Amygdala (tissue), 56 donors: ENCODE data around the gene TCERG1L.

Source experiments
- DNase-seq, 56 donors: peaks; one replicate each; lab custom pipeline; 2025; lab: John Stamatoyannopoulos, UW

The TCERG1L gene

GRCh38 chr10:131213741-131214505 is 97.6 kb downstream of the TCERG1L start:
- no peak for DNase-seq

- no peak for DNase-seq
Measured at GRCh38 chr10:131212763-131213325, 98.7 kb downstream of the TCERG1L start.

GRCh38 chr10:131211965-131212619 is 99.4 kb downstream of the TCERG1L start:
- no peak for DNase-seq

GRCh38 chr10:131211559-131211958 is 100.0 kb downstream of the TCERG1L start:
- no peak for DNase-seq

- DNase-seq, result no peak
Measured at GRCh38 chr10:131211146-131211545, 100.4 kb downstream of the TCERG1L start.

GRCh38 chr10:131210181-131210580 is 101.3 kb downstream of the TCERG1L start:
- DNase-seq, result peak in 2 of 56 donors; percentile 11 to 22

GRCh38 chr10:131207584-131208532 is 103.7 kb downstream of the TCERG1L start:
- no peak for DNase-seq

GRCh38 chr10:131207176-131207575 is 104.3 kb downstream of the TCERG1L start:
- DNase-seq, result no peak

GRCh38 chr10:131206111-131206995 is 105.2 kb downstream of the TCERG1L start:
- no peak for DNase-seq

- no peak for DNase-seq
Measured at GRCh38 chr10:131205556-131205955, 106.0 kb downstream of the TCERG1L start.

GRCh38 chr10:131204406-131205152 is 106.9 kb downstream of the TCERG1L start:
- no peak for DNase-seq

GRCh38 chr10:131203456-131204357 is 107.8 kb downstream of the TCERG1L start:
- no peak for DNase-seq

GRCh38 chr10:131202990-131203389 is 108.5 kb downstream of the TCERG1L start:
- no peak for DNase-seq

- no peak for DNase-seq
Measured at GRCh38 chr10:131201741-131202515, 109.6 kb downstream of the TCERG1L start.

GRCh38 chr10:131200856-131201470 is 110.6 kb downstream of the TCERG1L start:
- DNase-seq, result no peak

GRCh38 chr10:131199646-131200045 is 111.9 kb downstream of the TCERG1L start:
- DNase-seq, result no peak

GRCh38 chr10:131198843-131199242 is 112.7 kb downstream of the TCERG1L start:
- DNase-seq, result no peak
